Stimulated activated naive CD8-positive, alpha-beta T cell treated with anti-CD3 and anti-CD28 coated beads, Interleukin-15, Interleukin-2, amounts not matched to agents 100 ng/mL and 50 ng/mL, for 24 hours (primary cell): ENCODE measurements around the gene TEX13A.
"Not testable (repeated sequence)": the region's sequence is repeated elsewhere in the genome, so short reads cannot be mapped to it uniquely, and the experiment has no call there.

Source experiments
- H3K27ac Mint-ChIP-seq: one replicate; pipeline ENCODE4 v1.8.0; 2021; ENCODE audit warnings: mild to moderate bottlenecking, mixed read lengths
- H3K27me3 Mint-ChIP-seq: one replicate; pipeline ENCODE4 v1.8.0; 2021; ENCODE audit warnings: mixed read lengths
- H3K36me3 Mint-ChIP-seq: one replicate; pipeline ENCODE4 v1.8.0; 2021; ENCODE audit warnings: low read depth, mixed read lengths
- H3K4me1 Mint-ChIP-seq: one replicate; pipeline ENCODE4 v1.8.0; 2021; ENCODE audit warnings: low read depth, mixed read lengths
- H3K4me3 Mint-ChIP-seq: one replicate; pipeline ENCODE4 v1.8.0; 2021; ENCODE audit warnings: mild to moderate bottlenecking, mixed read lengths
- H3K9me3 Mint-ChIP-seq: one replicate; pipeline ENCODE4 v1.8.0; 2021; ENCODE audit warnings: mixed read lengths

TEX13A gene, protein sequence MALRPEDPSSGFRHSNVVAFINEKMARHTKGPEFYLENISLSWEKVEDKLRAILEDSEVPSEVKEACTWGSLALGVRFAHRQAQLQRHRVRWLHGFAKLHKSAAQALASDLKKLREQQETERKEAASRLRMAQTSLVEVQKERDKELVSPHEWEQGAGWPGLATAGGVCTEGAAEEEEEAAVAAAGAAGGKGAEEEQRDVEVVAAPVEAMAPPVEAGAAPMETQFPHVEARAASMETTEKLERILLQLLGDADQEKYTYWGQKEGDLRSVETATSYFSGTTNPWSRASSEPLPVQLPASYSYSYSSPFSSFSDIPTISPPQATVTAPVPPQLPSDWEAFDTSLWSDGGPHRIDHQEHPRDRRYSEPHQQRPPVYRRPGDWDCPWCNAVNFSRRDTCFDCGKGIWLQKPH

DNA sequence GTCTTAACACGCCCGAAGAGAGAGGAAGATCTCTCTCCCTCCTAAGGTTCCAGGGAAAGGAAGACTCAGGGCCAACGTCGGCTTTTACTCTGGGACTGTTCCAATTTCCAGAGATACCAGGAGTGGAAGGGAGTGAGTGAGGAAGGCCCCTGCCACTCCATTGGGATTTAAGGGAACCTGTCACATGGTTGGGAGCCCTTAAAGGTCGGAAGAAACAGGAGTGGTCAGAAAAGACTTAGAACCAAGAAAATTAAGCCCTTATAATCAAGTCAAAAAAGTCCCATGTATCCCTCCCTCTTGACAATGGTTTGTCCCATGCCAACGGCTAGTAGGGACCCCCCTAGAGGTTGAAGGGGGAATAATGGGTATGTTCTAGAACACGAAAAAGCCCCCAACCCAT is at the start of gene TEX13A:
Gene TEX13A, minus strand, starts transcription at position 59 of the 400 bp plus-strand sequence. CDS start 297 bp downstream, outside the sequence.
- no peaks in the 10 kb centered on the region for H3K4me1 Mint-ChIP-seq
- peaks cover 5% of the 10 kb centered on the region for H3K9me3 Mint-ChIP-seq
- no peaks in the 10 kb centered on the region for H3K27me3 Mint-ChIP-seq
- no peak within 1 kb of the TSS for H3K27ac Mint-ChIP-seq
- no peaks in the 10 kb centered on the region for H3K36me3 Mint-ChIP-seq
- H3K4me3 Mint-ChIP-seq = no peak within 1 kb of the TSS

DNA sequence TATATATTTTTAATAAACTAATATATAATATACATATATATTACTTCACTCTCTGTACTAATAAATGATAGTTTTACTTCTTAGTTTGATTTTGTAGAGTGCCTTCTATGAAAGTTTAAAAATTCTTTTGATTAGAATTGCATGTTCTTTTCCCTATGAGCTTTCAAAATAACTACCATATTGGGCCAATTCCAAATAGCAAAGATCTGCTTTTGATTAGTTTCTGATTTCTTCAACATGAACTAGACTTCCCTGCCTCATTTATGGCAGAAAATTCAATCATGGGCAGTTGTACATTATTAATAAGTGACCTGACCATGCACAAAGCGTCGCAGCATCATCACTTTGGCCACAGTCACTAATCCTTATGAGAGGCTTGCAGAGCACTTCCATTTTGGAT is 48.9 kb upstream of the TEX13A start:
- Mint-ChIP-seq H3K4me3 (no peak overlapping the region), H3K36me3 (no peaks in the 10 kb centered on the region), H3K27me3 (no peaks in the 10 kb centered on the region), H3K4me1 (no peaks in the 10 kb centered on the region), H3K27ac (no peak overlapping the region), H3K9me3 (no peaks in the 10 kb centered on the region)

DNA sequence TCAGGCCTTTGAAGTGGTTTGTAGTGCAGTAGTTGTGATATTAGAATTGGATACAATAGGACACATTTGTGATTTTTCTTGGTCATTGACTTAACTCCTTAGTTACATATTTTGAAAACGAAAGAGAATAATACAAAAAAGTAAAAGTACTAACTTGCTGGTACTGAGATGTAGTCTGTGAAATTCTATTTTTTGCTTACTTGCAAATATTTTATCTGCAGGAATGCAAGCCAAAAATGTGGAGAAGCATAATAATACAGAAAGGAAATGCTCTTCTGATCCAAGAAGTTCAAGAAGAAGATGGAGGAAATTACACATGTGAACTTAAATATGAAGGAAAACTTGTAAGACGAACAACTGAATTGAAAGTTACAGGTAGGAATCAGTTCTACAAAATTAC is 46.7 kb upstream of the TEX13A start:
- no peaks in the 10 kb centered on the region for H3K27me3 Mint-ChIP-seq
- no peak overlapping the region for H3K4me3 Mint-ChIP-seq
- H3K36me3 Mint-ChIP-seq = no peaks in the 10 kb centered on the region
- H3K4me1 Mint-ChIP-seq = no peaks in the 10 kb centered on the region
- H3K27ac Mint-ChIP-seq = no peak overlapping the region
- no peaks in the 10 kb centered on the region for H3K9me3 Mint-ChIP-seq

DNA sequence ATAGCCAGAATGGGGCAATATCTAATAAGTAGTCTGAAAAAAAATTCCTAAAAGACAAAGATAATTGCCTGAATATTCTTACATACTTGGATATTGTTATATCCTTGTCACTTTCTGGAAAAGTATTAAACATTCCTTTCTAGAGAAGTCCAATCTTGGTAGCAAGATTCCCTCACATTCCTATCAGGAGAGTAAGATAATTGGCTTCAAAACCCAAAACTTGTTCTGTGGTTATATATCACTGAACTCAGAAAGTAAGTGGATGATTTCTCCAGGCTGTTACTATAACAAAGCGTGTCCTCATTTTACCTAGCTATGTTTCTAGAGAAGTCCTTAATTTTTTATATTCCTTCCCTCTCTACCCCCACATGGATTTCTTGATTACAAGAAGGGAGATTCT is 46.0 kb upstream of the TEX13A start:
- H3K4me1 Mint-ChIP-seq = no peaks in the 10 kb centered on the region
- H3K9me3 Mint-ChIP-seq = peaks cover under 1% of the 10 kb centered on the region
- H3K27ac Mint-ChIP-seq = no peak overlapping the region
- H3K4me3 Mint-ChIP-seq = no peak overlapping the region
- H3K36me3 Mint-ChIP-seq = no peaks in the 10 kb centered on the region
- no peaks in the 10 kb centered on the region for H3K27me3 Mint-ChIP-seq

DNA sequence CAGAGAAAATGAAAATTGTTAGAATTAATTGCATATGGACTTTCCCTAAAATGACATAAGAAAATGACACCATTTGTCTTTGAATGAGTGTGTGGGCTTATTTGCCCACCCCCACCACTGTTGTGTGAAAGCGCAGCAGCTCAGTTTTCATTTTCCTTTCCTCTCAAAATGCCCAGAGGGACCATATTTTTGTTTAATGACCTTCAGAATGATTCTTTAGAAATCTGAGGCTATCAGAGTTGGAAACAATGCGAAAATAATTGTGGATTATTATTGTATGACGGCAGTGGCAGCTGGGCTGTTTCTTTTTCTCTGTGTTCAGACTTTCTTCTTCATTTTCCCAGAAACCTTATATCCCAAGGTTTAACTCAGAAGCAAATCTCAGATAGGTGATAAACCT is 44.6 kb upstream of the TEX13A start:
- Mint-ChIP-seq H3K4me1 (no peaks in the 10 kb centered on the region), H3K27ac (no peak overlapping the region), H3K9me3 (peaks cover 3% of the 10 kb centered on the region), H3K4me3 (no peak overlapping the region), H3K36me3 (no peaks in the 10 kb centered on the region), H3K27me3 (no peaks in the 10 kb centered on the region)

DNA sequence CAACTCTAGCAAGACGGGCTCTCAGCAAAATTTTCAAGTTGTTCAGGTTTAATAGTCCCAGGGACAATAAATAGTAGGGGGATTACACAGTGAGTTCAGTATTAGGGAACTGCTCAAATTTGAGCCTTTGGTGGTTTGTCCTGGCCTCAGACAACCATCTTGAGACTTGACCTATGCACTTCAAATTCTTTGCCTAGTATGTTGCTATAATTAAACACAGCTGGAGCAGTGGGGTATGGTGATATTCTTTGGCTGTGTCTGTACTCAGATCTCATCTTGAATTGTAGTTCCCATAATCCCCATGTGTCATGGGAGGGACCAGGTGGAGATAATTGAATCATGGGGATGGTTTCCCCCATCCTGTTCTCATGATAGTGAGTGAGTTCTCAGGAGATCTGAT is 43.3 kb upstream of the TEX13A start:
- Mint-ChIP-seq H3K9me3 (peaks cover 3% of the 10 kb centered on the region), H3K27me3 (no peaks in the 10 kb centered on the region), H3K4me1 (no peaks in the 10 kb centered on the region), H3K4me3 (no peak overlapping the region), H3K36me3 (no peaks in the 10 kb centered on the region), H3K27ac (no peak overlapping the region)

DNA sequence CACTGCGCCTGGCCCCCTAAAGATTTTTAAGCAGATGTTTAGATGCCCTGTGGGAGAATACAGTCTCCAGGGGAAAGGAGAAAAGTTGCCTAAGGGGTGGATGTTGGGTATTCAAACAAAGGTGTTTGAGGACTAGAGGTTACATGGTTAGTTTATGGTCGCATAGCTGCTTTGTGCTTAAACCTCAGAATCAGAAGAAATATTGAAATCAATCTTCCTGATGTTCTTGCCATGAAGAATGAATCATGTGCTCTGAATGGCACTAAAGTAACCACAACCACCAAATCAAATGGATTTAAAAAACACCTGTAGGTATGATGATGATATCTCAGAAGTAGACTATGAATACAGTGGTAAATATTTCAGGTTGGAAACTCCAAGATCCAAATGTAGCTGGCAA is 42.7 kb upstream of the TEX13A start:
- Mint-ChIP-seq H3K36me3 (no peaks in the 10 kb centered on the region), H3K4me1 (no peaks in the 10 kb centered on the region), H3K27me3 (no peaks in the 10 kb centered on the region), H3K27ac (no peak overlapping the region), H3K4me3 (no peak overlapping the region), H3K9me3 (peaks cover 3% of the 10 kb centered on the region)

DNA sequence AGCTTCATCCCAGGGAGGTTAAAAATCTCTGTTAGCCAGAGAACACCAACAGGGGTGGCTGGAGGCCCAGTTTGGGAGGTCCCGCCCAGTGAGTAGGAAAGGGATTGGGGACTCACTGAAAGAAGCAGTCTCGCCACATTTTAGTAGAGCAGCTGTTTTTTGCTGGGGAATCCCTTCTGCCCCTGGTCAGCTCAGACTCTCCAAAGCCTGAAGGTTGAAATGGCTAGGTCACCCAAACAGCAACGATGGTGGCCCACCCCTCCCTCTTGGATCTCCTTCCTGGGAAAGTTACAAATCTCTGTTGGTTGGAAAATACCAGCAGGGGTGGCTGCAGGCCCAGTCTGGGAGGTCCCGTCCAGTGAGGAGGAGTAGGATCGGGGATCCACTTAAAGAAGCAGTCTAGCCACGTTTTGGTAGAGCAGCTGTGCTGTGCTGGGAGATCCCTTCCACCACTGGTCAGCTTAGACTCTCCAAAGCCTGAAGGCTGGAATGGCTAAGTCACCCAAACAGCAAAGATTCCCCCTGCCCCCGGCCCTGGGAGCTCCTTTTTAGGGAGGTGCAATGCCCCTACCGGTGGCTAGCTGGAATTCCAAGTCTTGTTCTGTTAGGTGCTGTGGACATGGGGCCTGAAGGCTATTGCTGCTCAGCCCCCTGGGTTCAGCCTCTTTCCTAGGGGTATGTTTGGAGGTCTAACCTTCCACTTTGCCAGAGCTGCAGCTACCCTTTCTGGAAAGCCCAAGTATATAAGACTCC is 40.0 kb upstream of the TEX13A start:
- no peak overlapping the region for H3K4me3 Mint-ChIP-seq
- no peaks in the 10 kb centered on the region for H3K4me1 Mint-ChIP-seq
- no peak overlapping the region for H3K27ac Mint-ChIP-seq
- H3K9me3 Mint-ChIP-seq = peaks cover 3% of the 10 kb centered on the region
- no peaks in the 10 kb centered on the region for H3K36me3 Mint-ChIP-seq
- no peaks in the 10 kb centered on the region for H3K27me3 Mint-ChIP-seq

DNA sequence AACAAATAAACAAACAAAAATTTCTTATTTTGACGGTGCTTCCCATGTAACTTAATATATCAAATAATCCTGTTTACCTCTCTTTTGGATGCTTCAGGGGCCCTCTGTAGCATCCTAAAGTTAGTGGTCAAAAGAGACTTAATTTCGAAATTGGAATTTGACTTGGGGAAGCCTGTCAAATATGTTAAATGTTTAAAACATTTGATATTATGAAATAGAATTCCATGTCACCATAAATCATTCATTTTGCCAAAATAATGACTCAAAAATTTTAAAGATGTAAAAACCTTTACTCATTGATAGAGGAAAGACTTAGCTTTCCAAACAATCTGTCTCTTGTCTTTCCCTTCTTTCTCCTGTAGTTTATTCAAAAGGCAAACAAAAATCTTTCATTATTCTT is 20.6 kb upstream of the TEX13A start:
- Mint-ChIP-seq H3K4me1 (no peaks in the 10 kb centered on the region), H3K4me3 (no peak overlapping the region), H3K27ac (no peak overlapping the region), H3K36me3 (no peaks in the 10 kb centered on the region), H3K27me3 (no peaks in the 10 kb centered on the region), H3K9me3 (no peaks in the 10 kb centered on the region)

DNA sequence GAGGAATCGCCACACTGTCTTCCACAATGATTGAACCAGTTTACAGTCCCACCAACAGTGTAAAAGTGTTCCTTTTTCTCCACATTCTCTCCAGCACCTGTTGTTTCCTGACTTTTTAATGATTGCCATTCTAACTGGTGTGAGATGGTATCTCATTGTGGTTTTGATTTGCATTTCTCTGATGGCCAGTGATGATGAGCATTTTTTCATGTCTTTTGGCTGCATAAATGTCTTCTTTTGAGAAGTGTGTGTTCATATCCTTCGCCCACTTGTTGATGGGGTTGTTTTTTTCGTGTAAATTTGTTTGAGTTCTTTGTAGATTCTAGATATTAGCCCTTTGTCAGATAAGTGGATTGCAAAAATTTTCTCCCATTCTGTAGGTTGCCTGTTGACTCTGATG is 16.9 kb upstream of the TEX13A start:
- not testable (repeated sequence) for H3K9me3 Mint-ChIP-seq, H3K4me3 Mint-ChIP-seq, H3K36me3 Mint-ChIP-seq, H3K27ac Mint-ChIP-seq, H3K4me1 Mint-ChIP-seq, H3K27me3 Mint-ChIP-seq

DNA sequence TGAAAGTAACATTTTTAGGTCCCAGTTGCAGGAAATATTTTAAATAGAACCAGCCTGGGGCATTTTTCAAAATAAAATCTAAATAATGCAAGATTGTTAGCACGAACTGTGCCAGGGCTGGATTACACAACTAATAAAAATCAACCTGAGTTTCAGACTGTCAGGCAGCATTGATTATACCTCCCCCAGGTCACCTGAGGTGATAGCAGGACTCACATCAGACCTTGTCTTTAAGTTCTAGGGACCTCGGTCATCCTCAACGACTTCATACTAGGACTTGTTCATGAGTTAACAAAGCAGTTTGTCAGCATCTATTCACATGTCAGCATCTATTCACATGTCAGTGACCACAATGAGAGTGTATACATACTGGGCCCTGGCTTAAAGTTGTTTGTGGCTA is 8.7 kb upstream of the TEX13A start:
- Mint-ChIP-seq H3K27ac (no peak overlapping the region), H3K9me3 (no peaks in the 10 kb centered on the region), H3K4me3 (no peak overlapping the region)

DNA sequence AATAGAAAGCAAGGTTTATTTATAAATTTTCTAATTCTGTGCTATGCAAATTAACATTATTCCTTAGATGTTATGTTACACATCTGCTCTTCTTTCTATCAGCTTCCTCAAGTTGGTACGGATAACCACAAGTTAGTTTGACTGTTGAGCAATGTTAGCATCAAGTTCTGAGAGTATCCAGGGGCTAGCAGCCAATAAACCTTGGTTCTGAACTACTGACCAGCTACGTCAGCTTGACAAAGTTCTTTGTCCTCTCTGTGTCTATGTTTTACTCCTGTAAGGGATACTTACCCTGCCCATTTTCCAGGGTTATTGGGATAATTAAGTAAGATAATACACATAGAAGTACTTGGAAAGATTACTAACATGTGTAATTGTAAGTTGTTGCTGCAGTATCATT is 8.1 kb upstream of the TEX13A start:
- H3K4me3 Mint-ChIP-seq = no peak overlapping the region
- no peaks in the 10 kb centered on the region for H3K4me1 Mint-ChIP-seq
- H3K36me3 Mint-ChIP-seq = no peaks in the 10 kb centered on the region

More for the DNA sequence above, 8.7 kb upstream of the TEX13A start:
- H3K4me1 Mint-ChIP-seq = no peaks in the 10 kb centered on the region
- no peaks in the 10 kb centered on the region for H3K36me3 Mint-ChIP-seq
- no peaks in the 10 kb centered on the region for H3K27me3 Mint-ChIP-seq

DNA sequence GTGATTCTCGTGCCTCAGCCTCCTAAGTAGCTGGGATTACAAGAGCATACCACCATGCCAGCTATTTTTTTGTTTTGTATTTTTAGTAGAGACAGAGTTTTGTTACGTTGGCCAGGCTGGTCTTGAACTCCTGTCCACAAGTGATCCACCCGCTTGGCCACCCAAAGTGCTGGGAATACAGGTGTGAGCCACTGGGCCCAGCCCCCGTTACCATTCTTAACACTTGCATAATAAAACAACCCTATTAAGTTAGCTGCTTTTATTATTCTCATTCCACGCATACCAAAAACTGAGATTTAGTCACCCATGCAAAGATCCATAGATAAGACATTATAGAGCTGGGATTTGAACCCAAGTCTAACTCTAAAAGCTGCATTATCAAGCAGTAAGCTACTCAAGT is 6.0 kb upstream of the TEX13A start:
- H3K4me3 Mint-ChIP-seq = no peak overlapping the region
- no peaks in the 10 kb centered on the region for H3K9me3 Mint-ChIP-seq
- H3K36me3 Mint-ChIP-seq = no peaks in the 10 kb centered on the region
- no peak overlapping the region for H3K27ac Mint-ChIP-seq
- H3K27me3 Mint-ChIP-seq = no peaks in the 10 kb centered on the region
- no peaks in the 10 kb centered on the region for H3K4me1 Mint-ChIP-seq

More for the DNA sequence above, 8.1 kb upstream of the TEX13A start:
- Mint-ChIP-seq H3K27ac (no peak overlapping the region), H3K27me3 (no peaks in the 10 kb centered on the region), H3K9me3 (no peaks in the 10 kb centered on the region)

DNA sequence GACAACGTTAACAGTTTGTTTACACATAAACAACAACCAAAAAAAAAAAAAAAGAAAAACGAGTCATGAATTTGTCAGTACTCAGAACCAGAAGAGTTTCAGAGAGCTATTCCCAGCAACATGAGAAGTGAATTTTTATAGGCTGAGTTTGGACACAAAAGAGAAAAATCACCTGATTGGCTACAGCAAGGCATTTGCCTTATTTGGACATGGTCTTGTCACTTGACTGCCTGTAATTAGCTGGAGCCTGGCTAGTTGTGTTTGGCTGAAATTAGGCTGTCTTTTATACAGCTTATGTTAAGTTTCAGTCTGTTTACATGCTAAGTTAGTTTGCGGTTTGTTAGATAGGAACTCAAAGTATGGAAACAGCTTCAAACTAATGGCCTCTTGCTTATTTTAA is 880 bp upstream of the TEX13A start:
- no peaks in the 10 kb centered on the region for H3K4me1 Mint-ChIP-seq
- H3K9me3 Mint-ChIP-seq = no peaks in the 10 kb centered on the region
- H3K27ac Mint-ChIP-seq = no peak overlapping the region
- H3K36me3 Mint-ChIP-seq = no peaks in the 10 kb centered on the region
- H3K27me3 Mint-ChIP-seq = no peaks in the 10 kb centered on the region
- no peak overlapping the region for H3K4me3 Mint-ChIP-seq

DNA sequence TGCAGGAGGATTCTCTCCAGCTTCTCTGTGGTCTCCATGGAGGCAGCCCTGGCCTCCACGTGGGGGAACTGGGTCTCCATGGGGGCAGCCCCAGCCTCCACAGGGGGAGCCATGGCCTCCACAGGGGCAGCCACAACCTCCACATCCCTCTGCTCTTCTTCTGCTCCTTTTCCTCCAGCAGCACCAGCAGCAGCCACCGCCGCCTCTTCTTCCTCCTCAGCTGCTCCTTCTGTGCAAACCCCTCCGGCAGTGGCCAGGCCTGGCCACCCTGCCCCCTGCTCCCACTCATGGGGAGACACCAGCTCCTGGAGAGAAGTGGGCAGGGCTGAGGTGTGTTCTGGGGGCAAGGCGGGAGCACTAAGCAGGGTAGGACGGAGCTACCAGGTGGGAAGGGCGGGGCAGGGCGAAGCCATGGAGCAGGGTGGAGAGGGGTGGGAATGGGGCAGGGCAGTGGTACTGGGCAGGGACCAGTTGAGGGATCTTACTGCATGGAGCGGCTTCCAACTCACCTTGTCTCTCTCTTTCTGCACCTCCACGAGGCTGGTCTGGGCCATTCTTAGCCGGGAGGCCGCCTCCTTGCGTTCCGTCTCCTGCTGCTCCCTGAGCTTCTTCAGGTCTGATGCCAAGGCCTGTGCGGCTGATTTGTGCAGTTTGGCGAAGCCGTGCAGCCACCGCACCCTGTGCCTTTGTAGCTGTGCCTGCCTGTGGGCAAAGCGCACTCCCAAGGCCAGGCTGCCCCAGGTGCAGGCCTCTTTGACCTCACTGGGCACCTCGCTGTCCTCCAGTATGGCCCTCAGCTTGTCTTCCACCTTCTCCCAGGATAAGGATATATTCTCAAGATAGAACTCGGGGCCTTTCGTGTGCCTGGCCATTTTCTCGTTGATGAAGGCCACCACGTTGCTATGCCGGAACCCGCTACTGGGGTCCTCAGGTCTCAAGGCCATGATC is 766 bp downstream of the TEX13A start:
- no peaks in the 10 kb centered on the region for H3K4me1 Mint-ChIP-seq
- H3K27me3 Mint-ChIP-seq = no peaks in the 10 kb centered on the region
- no peaks in the 10 kb centered on the region for H3K36me3 Mint-ChIP-seq
- H3K27ac Mint-ChIP-seq = no peak overlapping the region
- H3K4me3 Mint-ChIP-seq = no peak overlapping the region
- peaks cover 5% of the 10 kb centered on the region for H3K9me3 Mint-ChIP-seq
